Thoracic aorta (tissue), 2 donors: ENCODE results near the gene CPXM1. TPM values are rescaled to one million over a fixed set of nuclear protein-coding genes. Genes with fewer than 3 reads are reported as not detected.

Source experiments
- ATAC-seq: fragments of 150-250 bp; one replicate; pipeline ENCODE4 v1.8.0; 2017; ENCODE audit warnings: low read depth; ENCODE audit not compliant: insufficient number of reproducible peaks, low FRiP score
- DNase-seq: peaks from one replicate; pipeline ENCODE4 v3.0.0-alpha.2; 2020; ENCODE audit warnings: low spot score
- H3K27ac ChIP-seq, 2 donors: fragments of 200-600 bp; sonication (generic); 1 replicate in 1 of 2; 2 replicates in 1 of 2; pipeline ENCODE4 v1.5.1; 2016; ENCODE audit warnings: mild to moderate bottlenecking in 2 of 2, moderate library complexity in 2 of 2
- H3K27me3 ChIP-seq: fragments of 200-600 bp; sonication (generic); replicated peaks from 2 replicates; pipeline ENCODE4 v1.6.0; 2016; ENCODE audit warnings: mild to moderate bottlenecking; ENCODE audit not compliant: insufficient read depth
- H3K36me3 ChIP-seq: fragments of 200-600 bp; sonication (generic); one replicate; pipeline ENCODE4 v1.5.1; 2016
- H3K4me1 ChIP-seq, 2 donors: fragments of 200-600 bp; sonication (generic); 1 replicate in 1 of 2; 2 replicates in 1 of 2; pipeline versions ENCODE4 v1.5.1 to v1.6.0; 2016; ENCODE audit warnings: low read depth in 2 of 2, mild to moderate bottlenecking in 1 of 2; ENCODE audit not compliant: control insufficient read depth in 1 of 2
- H3K4me3 ChIP-seq: fragments of 200-600 bp; sonication (generic); 2 replicates; pipeline ENCODE4 v1.5.1; 2016; ENCODE audit warnings: mild to moderate bottlenecking
- H3K9me3 ChIP-seq: fragments of 200-600 bp; sonication (generic); 2 replicates; pipeline ENCODE4 v1.5.1; 2016
- total RNA-seq, 2 donors: library from RNA; depleted of rRNA; stranded (reverse); fragments of >200 nt; gene quantifications; one replicate each; pipeline versions ENCODE4 v1.1.0 to v1.2.3, GENCODE V29; 2016
- TF ChIP-seq, protein P1 (sequence below): fragments of 200-600 bp; sonication (generic); IDR thresholded peaks from one replicate; pipeline ENCODE4 v1.5.1; 2019; ENCODE audit warnings: antibody characterized with exemption

The CPXM1 gene
- total RNA-seq, 2 donors from 2014 or later = not detected

GRCh38 chr20:2816583-2817340 lies 16.3 kb upstream of the CPXM1 start:
- no peak overlapping the region for H3K27ac ChIP-seq
- no peaks in the 10 kb centered on the region for H3K9me3 ChIP-seq
- H3K27me3 ChIP-seq = no peaks in the 10 kb centered on the region
- TF ChIP-seq, protein P1, sequence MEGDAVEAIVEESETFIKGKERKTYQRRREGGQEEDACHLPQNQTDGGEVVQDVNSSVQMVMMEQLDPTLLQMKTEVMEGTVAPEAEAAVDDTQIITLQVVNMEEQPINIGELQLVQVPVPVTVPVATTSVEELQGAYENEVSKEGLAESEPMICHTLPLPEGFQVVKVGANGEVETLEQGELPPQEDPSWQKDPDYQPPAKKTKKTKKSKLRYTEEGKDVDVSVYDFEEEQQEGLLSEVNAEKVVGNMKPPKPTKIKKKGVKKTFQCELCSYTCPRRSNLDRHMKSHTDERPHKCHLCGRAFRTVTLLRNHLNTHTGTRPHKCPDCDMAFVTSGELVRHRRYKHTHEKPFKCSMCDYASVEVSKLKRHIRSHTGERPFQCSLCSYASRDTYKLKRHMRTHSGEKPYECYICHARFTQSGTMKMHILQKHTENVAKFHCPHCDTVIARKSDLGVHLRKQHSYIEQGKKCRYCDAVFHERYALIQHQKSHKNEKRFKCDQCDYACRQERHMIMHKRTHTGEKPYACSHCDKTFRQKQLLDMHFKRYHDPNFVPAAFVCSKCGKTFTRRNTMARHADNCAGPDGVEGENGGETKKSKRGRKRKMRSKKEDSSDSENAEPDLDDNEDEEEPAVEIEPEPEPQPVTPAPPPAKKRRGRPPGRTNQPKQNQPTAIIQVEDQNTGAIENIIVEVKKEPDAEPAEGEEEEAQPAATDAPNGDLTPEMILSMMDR = no peak
- H3K4me1 ChIP-seq = peaks cover 0 to 9% of the 10 kb centered on the region in 2 donors
- ATAC-seq = no peak
- H3K4me3 ChIP-seq = no peak overlapping the region
- no peaks in the 10 kb centered on the region for H3K36me3 ChIP-seq
- no peak for DNase-seq

DNA sequence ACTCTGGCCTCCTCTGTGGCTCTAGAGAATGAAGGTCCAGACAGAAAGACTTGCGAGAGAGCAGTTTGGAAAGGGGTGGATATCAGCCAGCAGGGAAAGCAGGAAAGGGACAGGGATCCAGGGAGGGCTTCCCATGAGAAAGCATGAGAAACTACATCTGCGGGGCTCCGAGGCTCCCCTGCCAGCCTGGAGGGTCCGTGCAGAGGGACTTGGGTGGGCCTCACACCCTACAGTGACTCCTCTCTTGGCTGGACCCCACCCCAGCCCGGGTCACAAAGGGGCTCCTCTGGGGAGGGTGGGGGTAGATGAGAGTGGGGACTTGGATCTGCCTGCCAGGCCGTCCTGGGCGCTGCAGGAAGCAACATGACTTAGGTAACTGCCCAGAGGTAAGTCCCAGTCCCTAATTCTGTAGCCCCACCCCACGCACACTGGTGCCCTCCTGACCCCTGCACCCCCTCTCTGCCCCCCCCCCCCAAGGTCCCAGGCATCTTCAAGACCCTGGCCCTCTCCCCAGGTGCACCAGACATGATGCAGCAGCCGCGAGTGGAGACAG lies 15.7 kb upstream of the CPXM1 start, which contains the start of gene TMEM239:
TSS of gene TMEM239 (plus strand) at position 335 of the 553 bp plus-strand sequence. CDS start at position 526, 191 bp downstream.
- no peak within 1 kb of the TSS for H3K27ac ChIP-seq

GRCh38 chr20:2815242-2815900 lies 14.9 kb upstream of the CPXM1 start:
- Histone ChIP-seq H3K4me1 (peaks cover 0 to 8% of the 10 kb centered on the region in 2 donors), H3K4me3 (no peak overlapping the region), H3K27ac (no peak overlapping the region), H3K36me3 (no peaks in the 10 kb centered on the region), H3K9me3 (no peaks in the 10 kb centered on the region), H3K27me3 (no peaks in the 10 kb centered on the region)
- DNase-seq (no peak), ATAC-seq (no peak)
- TF ChIP-seq, protein P1 = no peak

More for the DNA sequence above, 15.7 kb upstream of the CPXM1 start, which contains the start of gene TMEM239:
- TF ChIP-seq, protein P1 = no peak
- no peak for DNase-seq
- H3K4me3 ChIP-seq = no peak within 1 kb of the TSS
- no peak for ATAC-seq
- no peaks in the 10 kb centered on the region for H3K27me3 ChIP-seq
- no peaks in the 10 kb centered on the region for H3K9me3 ChIP-seq
- H3K36me3 ChIP-seq = no peaks in the 10 kb centered on the region
- peaks cover 0 to 9% of the 10 kb centered on the region in 2 donors for H3K4me1 ChIP-seq

- no peak within 1 kb of the TSS for H3K4me3 ChIP-seq
- TF ChIP-seq, protein P1 = no peak
- H3K4me1 ChIP-seq = no peaks in the 10 kb centered on the region
- no peak within 1 kb of the TSS for H3K27ac ChIP-seq
- H3K36me3 ChIP-seq = no peaks in the 10 kb centered on the region
- H3K9me3 ChIP-seq = no peaks in the 10 kb centered on the region
- ATAC-seq (no peak), DNase-seq (no peak)
- no peaks in the 10 kb centered on the region for H3K27me3 ChIP-seq
These were observed 14.2 kb upstream of the CPXM1 start, which contains the start of gene C20orf141 for GRCh38 chr20:2814587-2815051. Gene C20orf141 (plus strand): TSS chr20:2814987. CDS start chr20:2815185, 198 bp downstream.

GRCh38 chr20:2814076-2814475 lies 13.6 kb upstream of the CPXM1 start:
- Histone ChIP-seq H3K4me1 (no peaks in the 10 kb centered on the region), H3K27ac (no peak overlapping the region), H3K27me3 (no peaks in the 10 kb centered on the region), H3K9me3 (no peaks in the 10 kb centered on the region), H3K36me3 (no peaks in the 10 kb centered on the region), H3K4me3 (no peak overlapping the region)
- DNase-seq (no peak), ATAC-seq (no peak)
- TF ChIP-seq, protein P1 = no peak
